AG09309 (cell line): ENCODE measurements around the gene TRAPPC13.
"Not testable (repeated sequence)": the region's sequence is repeated elsewhere in the genome, so short reads cannot be mapped to it uniquely, and the experiment has no call there.

Experiments
- DNase-seq: peaks from one replicate; pipeline ENCODE4 v3.0.0-alpha.2; 2010; ENCODE audit warnings: low read depth
- H3K4me3 ChIP-seq: 2 replicates; pipeline ENCODE4 v1.5.1; 2011; ENCODE audit warnings: mild to moderate bottlenecking, low read depth, low read length, moderate library complexity; ENCODE audit not compliant: control insufficient read depth
- CTCF ChIP-seq: IDR thresholded peaks from 2 replicates; pipeline ENCODE4 v1.5.1; 2011; ENCODE audit warnings: mild to moderate bottlenecking, low read depth, low read length, inconsistent platforms; ENCODE audit not compliant: insufficient read depth, control insufficient read depth; ENCODE audit errors: missing control alignments

Gene TRAPPC13

GRCh38 chr5:65651144-65651543, 26.3 kb downstream of the TRAPPC13 start:
- TF ChIP-seq CTCF = no peak
- no peak overlapping the region for H3K4me3 ChIP-seq
- no peak for DNase-seq

- DNase-seq = no peak
- no peak overlapping the region for H3K4me3 ChIP-seq
- no peak for TF ChIP-seq CTCF
Measured at GRCh38 chr5:65654713-65655112, 29.9 kb downstream of the TRAPPC13 start.

GRCh38 chr5:65663804-65664521, 39.1 kb downstream of the TRAPPC13 start:
- no peak overlapping the region for H3K4me3 ChIP-seq
- no peak for DNase-seq
- TF ChIP-seq CTCF = peak; percentile 47

- no peak for DNase-seq
- TF ChIP-seq CTCF = no peak
- no peak overlapping the region for H3K4me3 ChIP-seq
Measured at GRCh38 chr5:65668696-65669095, 43.9 kb downstream of the TRAPPC13 start.

- no peak for TF ChIP-seq CTCF
- DNase-seq = peak; percentile 27
- H3K4me3 ChIP-seq = no peak overlapping the region
Measured at GRCh38 chr5:65672796-65673195, 48.0 kb downstream of the TRAPPC13 start.

- no peak overlapping the region for H3K4me3 ChIP-seq
- no peak for DNase-seq
- TF ChIP-seq CTCF = no peak
Measured at GRCh38 chr5:65674749-65675148, 49.9 kb downstream of the TRAPPC13 start.

GRCh38 chr5:65676056-65676455, 51.2 kb downstream of the TRAPPC13 start:
- H3K4me3 ChIP-seq, DNase-seq: not testable (repeated sequence)
